Measurements from ENCODE around the gene IGFBP3. TPM values are rescaled to one million over a fixed set of nuclear protein-coding genes. Genes with fewer than 3 reads are reported as not detected.

The IGFBP3 gene
- total RNA-seq, 3 donors from 2014 or later: 27.0 to 41.5 (median 40.6) TPM

GRCh38 chr7:45918556-45918955 lies 2.5 kb downstream of the IGFBP3 start:
- Histone ChIP-seq H3K9me3 (no peaks in the 10 kb centered on the region), H3K36me3 (ENCODE audit: low read depth) (no peaks in the 10 kb centered on the region), H3K4me1 (ENCODE audit: low read depth) (no peaks in the 10 kb centered on the region), H3K4me3 (no peak overlapping the region)
- TF ChIP-seq CTCF (IDR thresholded peaks at IDR 0.05): no peak
- DNase-seq (no peak), ATAC-seq (no peak)
- intact Hi-C loops (cut with DNase I, micrococcal nuclease): loop anchor here (5.0 to 10.0 kb wide), 3 partner anchors 1169 to 1264 kb away; no protein-coding TSS in a partner anchor

DNA sequence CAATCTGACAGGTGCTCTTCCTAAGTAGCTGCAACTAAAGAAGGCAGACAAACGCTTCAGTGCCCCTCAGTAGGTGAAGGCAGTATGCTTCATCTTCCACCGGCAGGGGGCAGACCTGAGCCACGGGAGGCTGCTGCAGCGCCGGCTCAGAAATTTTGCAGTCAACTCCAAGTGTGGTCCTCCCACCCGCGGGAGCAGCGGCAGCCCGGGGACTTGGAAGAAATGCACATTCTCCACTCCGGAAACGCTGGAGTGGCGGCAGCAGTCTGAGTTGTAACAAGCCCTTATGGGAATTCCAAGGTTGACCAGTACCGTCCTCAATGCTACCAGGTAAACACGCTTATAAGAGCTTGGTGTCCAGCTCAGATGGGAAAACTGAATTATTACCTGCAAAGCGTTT lies 3.4 kb downstream of the IGFBP3 start:
- ATAC-seq (peak; percentile 63), DNase-seq (peak; percentile 59 to 84 (median 81))
- H3K9me3 ChIP-seq: no peaks in the 10 kb centered on the region
- H3K36me3 ChIP-seq (ENCODE audit: low read depth): no peaks in the 10 kb centered on the region
- H3K4me1 ChIP-seq (ENCODE audit: low read depth): no peaks in the 10 kb centered on the region
- H3K4me3 ChIP-seq: no peak overlapping the region
- intact Hi-C loops (cut with DNase I, micrococcal nuclease): loop anchor here (5.0 to 10.0 kb wide), 3 partner anchors 1170 to 1265 kb away; no protein-coding TSS in a partner anchor
- peak; percentile 87 for TF ChIP-seq CTCF (IDR thresholded peaks at IDR 0.05)

GRCh38 chr7:45917064-45917463 lies 4.0 kb downstream of the IGFBP3 start:
- no peak for TF ChIP-seq CTCF (IDR thresholded peaks at IDR 0.05)
- intact Hi-C loops (cut with DNase I, micrococcal nuclease): loop anchor here (5.0 to 10.0 kb wide), 3 partner anchors 1170 to 1265 kb away; no protein-coding TSS in a partner anchor
- no peaks in the 10 kb centered on the region for H3K9me3 ChIP-seq
- H3K36me3 ChIP-seq (ENCODE audit: low read depth): no peaks in the 10 kb centered on the region
- no peak for DNase-seq
- no peaks in the 10 kb centered on the region for H3K4me1 ChIP-seq (ENCODE audit: low read depth)
- no peak overlapping the region for H3K4me3 ChIP-seq
- ATAC-seq: no peak

GRCh38 chr7:45915606-45916005 lies 5.5 kb downstream of the IGFBP3 start:
- H3K4me3 ChIP-seq: no peak overlapping the region
- H3K36me3 ChIP-seq (ENCODE audit: low read depth): no peaks in the 10 kb centered on the region
- DNase-seq: no peak
- no peak for TF ChIP-seq CTCF (IDR thresholded peaks at IDR 0.05)
- no peak for ATAC-seq
- H3K4me1 ChIP-seq (ENCODE audit: low read depth): no peaks in the 10 kb centered on the region
- intact Hi-C loops (cut with DNase I, micrococcal nuclease): loop anchor here (5.0 to 10.0 kb wide), 3 partner anchors 1172 to 1267 kb away; no protein-coding TSS in a partner anchor
- H3K9me3 ChIP-seq: no peaks in the 10 kb centered on the region

DNA sequence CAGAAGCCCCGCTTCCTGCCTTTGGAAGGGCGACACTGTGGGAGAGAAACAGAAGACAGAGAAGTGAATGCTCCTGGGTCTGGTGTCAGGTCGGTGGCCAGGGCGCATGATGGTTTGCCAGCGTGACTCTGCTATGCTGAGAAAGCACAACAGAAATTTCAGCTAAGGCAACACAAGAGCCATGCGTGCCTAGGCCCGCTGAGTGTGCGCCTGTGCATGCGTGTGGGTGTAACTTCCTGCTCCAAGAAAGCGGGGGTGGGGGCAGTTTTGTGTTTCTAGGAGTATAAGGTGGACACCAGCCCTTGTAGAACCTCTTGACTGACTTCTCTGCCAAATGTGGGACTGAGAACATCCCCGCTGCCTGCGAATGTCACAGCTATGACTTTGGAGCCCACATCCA lies 6.2 kb downstream of the IGFBP3 start:
- intact Hi-C loops (cut with DNase I, micrococcal nuclease): loop anchor here (5.0 to 10.0 kb wide), 3 partner anchors 1172 to 1267 kb away; no protein-coding TSS in a partner anchor
- H3K4me1 ChIP-seq (ENCODE audit: low read depth): no peaks in the 10 kb centered on the region
- DNase-seq (no peak), ATAC-seq (no peak)
- no peak for TF ChIP-seq CTCF (IDR thresholded peaks at IDR 0.05)
- H3K9me3 ChIP-seq: no peaks in the 10 kb centered on the region
- no peak overlapping the region for H3K4me3 ChIP-seq
- no peaks in the 10 kb centered on the region for H3K36me3 ChIP-seq (ENCODE audit: low read depth)

DNA sequence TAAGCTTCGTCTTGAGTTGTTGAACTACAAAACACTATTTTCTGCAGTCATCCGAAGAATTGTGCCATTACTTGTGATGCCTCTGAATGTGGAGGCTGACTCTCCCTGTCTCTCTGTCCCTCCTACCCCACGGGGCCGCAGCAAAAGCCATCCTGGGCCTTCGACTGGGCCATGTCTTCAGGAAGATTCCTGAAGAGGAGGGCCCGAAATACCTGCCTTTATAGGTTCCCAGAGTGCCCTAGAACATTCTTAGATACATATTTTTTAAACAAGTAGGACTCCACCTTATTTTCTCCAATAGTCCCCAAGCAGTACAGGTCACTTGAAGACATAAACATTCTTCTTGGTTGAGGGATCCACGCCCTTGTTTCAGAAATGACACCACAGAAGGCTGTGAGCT lies 8.1 kb downstream of the IGFBP3 start:
- intact Hi-C loops (cut with DNase I, micrococcal nuclease): loop anchor here in 1 of 2 donors (10.0 kb wide), 1 partner anchor 1262 kb away; no protein-coding TSS in a partner anchor

More for the DNA sequence above, 8.1 kb downstream of the IGFBP3 start:
- H3K36me3 ChIP-seq (ENCODE audit: low read depth): no peaks in the 10 kb centered on the region
- ATAC-seq (no peak), DNase-seq (no peak)
- no peak overlapping the region for H3K4me3 ChIP-seq
- no peaks in the 10 kb centered on the region for H3K4me1 ChIP-seq (ENCODE audit: low read depth)
- no peaks in the 10 kb centered on the region for H3K9me3 ChIP-seq
- TF ChIP-seq CTCF (IDR thresholded peaks at IDR 0.05): no peak
